ENCODE data around the gene PFKM. TPM values are rescaled to one million over a fixed set of nuclear protein-coding genes. Genes with fewer than 3 reads are reported as not detected.

The PFKM gene
- total and polyA plus RNA-seq, 2 donors from 2014 or later = 67.7 to 69.6 TPM

DNA sequence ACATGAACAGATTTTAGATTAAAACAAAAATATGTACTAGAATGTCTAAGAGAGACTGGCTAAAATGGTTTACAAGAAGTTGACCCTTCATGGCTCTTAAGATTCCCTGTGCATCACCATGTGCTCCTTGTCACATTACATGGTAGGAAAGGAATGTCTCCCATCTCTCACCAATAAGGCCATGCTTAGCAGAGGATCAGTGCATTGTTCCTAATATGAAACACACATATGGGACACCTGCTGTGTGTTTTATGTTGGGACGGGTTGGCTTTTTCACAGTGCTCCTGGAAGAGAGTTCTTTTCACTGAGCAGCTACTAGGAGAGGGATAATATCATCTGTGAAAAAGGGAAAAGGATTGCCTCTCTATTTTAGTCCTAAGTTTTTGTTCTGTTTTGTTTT, 9.6 kb downstream of the PFKM start:
- Histone ChIP-seq H3K9me3 (ENCODE audit: control insufficient read depth in 2 of 3, insufficient read depth in 1 of 3, low read length in 3 of 3) (no peaks in the 10 kb centered on the region), H3K4me1 (ENCODE audit: control insufficient read depth in 2 of 3, insufficient read depth in 2 of 3, low read depth in 1 of 3, low read length in 3 of 3) (no peaks in the 10 kb centered on the region), H3K4me3 (ENCODE audit: low read length in 3 of 3) (no peak overlapping the region), H3K27me3 (ENCODE audit: control insufficient read depth, insufficient read depth, low read length) (no peaks in the 10 kb centered on the region), H3K9ac (ENCODE audit: low read length in 3 of 3) (no peak overlapping the region), H3K36me3 (ENCODE audit: control insufficient read depth in 2 of 3, insufficient read depth in 3 of 3, low read length in 3 of 3) (peaks cover 6 to 39% (median 31%) of the 10 kb centered on the region in 3 donors), H3K27ac (ENCODE audit: low read depth in 2 of 2, low read length in 2 of 2) (no peak overlapping the region)
- intact Hi-C loops (cut with DNase I) = no loop called here
- TF ChIP-seq, protein P1, sequence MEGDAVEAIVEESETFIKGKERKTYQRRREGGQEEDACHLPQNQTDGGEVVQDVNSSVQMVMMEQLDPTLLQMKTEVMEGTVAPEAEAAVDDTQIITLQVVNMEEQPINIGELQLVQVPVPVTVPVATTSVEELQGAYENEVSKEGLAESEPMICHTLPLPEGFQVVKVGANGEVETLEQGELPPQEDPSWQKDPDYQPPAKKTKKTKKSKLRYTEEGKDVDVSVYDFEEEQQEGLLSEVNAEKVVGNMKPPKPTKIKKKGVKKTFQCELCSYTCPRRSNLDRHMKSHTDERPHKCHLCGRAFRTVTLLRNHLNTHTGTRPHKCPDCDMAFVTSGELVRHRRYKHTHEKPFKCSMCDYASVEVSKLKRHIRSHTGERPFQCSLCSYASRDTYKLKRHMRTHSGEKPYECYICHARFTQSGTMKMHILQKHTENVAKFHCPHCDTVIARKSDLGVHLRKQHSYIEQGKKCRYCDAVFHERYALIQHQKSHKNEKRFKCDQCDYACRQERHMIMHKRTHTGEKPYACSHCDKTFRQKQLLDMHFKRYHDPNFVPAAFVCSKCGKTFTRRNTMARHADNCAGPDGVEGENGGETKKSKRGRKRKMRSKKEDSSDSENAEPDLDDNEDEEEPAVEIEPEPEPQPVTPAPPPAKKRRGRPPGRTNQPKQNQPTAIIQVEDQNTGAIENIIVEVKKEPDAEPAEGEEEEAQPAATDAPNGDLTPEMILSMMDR (IDR thresholded peaks at IDR 0.05; ENCODE audit: borderline replicate concordance, extremely low read depth, insufficient read depth) = no peak
- no peak for FAIRE-seq
- DNase-seq = no peak

DNA sequence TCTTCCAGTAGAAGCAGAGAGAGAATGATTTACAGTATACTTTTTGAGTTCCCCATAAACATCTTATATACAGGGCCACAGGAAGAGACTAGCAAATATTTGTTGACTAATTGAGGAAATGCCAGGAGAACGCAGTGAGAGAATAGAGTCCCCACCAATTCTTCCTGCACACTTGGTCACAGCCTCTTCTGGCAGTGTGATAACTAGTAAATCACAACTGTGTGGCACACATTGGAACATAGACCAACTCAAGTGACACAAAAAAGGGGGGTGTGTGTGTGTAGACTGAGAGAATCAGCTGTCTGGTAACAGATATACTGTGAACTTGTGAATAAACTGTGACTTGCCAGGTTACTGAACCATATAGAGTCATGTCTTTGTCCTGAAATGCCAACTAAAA, 10.2 kb downstream of the PFKM start:
- Histone ChIP-seq H3K36me3 (ENCODE audit: control insufficient read depth in 2 of 3, insufficient read depth in 3 of 3, low read length in 3 of 3) (peaks cover 6 to 44% (median 35%) of the 10 kb centered on the region in 3 donors), H3K9me3 (ENCODE audit: control insufficient read depth in 2 of 3, insufficient read depth in 1 of 3, low read length in 3 of 3) (no peaks in the 10 kb centered on the region), H3K27ac (ENCODE audit: low read depth in 2 of 2, low read length in 2 of 2) (no peak overlapping the region), H3K27me3 (ENCODE audit: control insufficient read depth, insufficient read depth, low read length) (no peaks in the 10 kb centered on the region), H3K4me1 (ENCODE audit: control insufficient read depth in 2 of 3, insufficient read depth in 2 of 3, low read depth in 1 of 3, low read length in 3 of 3) (no peaks in the 10 kb centered on the region), H3K9ac (ENCODE audit: low read length in 3 of 3) (no peak overlapping the region), H3K4me3 (ENCODE audit: low read length in 3 of 3) (no peak overlapping the region)
- FAIRE-seq (no peak), DNase-seq (no peak)
- intact Hi-C loops (cut with DNase I) = no loop called here
- TF ChIP-seq, protein P1 (IDR thresholded peaks at IDR 0.05; ENCODE audit: borderline replicate concordance, extremely low read depth, insufficient read depth) = no peak

DNA sequence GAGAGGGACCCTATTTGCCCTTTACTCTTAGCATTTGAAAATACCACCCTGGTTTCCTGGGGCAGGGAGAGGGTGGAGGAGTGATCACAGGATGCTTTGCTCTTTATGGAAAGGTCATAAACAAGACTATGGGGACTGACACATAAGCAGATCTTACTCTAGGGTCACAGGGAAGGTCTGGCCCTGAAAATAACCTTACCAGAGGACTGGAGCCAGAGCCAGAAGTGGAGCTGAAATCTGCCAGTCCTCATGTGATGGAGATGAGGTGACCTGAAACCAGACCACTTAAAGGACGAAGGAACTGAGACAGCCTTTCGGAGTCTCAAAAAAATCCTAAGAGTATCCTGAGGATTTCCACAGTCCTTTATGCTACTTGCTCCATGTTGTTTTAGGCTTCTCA, 12.4 kb downstream of the PFKM start:
- H3K27ac ChIP-seq (ENCODE audit: low read depth in 2 of 2, low read length in 2 of 2) = no peak overlapping the region
- H3K9ac ChIP-seq (ENCODE audit: low read length in 3 of 3) = no peak overlapping the region
- intact Hi-C loops (cut with DNase I) = no loop called here
- no peak for FAIRE-seq
- no peak overlapping the region for H3K4me3 ChIP-seq (ENCODE audit: low read length in 3 of 3)
- H3K4me1 ChIP-seq (ENCODE audit: control insufficient read depth in 2 of 3, insufficient read depth in 2 of 3, low read depth in 1 of 3, low read length in 3 of 3) = no peaks in the 10 kb centered on the region
- TF ChIP-seq, protein P1 (IDR thresholded peaks at IDR 0.05; ENCODE audit: borderline replicate concordance, extremely low read depth, insufficient read depth) = no peak
- DNase-seq = no peak
- no peaks in the 10 kb centered on the region for H3K9me3 ChIP-seq (ENCODE audit: control insufficient read depth in 2 of 3, insufficient read depth in 1 of 3, low read length in 3 of 3)
- peaks cover 6 to 52% (median 44%) of the 10 kb centered on the region in 3 donors for H3K36me3 ChIP-seq (ENCODE audit: control insufficient read depth in 2 of 3, insufficient read depth in 3 of 3, low read length in 3 of 3)
- H3K27me3 ChIP-seq (ENCODE audit: control insufficient read depth, insufficient read depth, low read length) = no peaks in the 10 kb centered on the region

DNA sequence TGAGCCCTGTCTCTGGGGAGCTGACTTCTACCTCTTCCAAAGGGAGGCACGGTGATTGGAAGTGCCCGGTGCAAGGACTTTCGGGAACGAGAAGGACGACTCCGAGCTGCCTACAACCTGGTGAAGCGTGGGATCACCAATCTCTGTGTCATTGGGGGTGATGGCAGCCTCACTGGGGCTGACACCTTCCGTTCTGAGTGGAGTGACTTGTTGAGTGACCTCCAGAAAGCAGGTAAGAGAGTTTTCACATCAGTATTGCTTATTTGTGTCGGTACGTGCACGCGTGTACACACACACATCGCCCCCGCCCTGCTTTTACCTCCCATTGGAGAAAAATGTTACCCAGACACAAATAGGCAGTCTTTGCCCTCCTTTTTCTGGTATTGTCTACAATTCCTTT, 13.7 kb downstream of the PFKM start:
- no peaks in the 10 kb centered on the region for H3K9me3 ChIP-seq (ENCODE audit: control insufficient read depth in 2 of 3, insufficient read depth in 1 of 3, low read length in 3 of 3)
- DNase-seq (no peak), FAIRE-seq (no peak)
- TF ChIP-seq, protein P1 (IDR thresholded peaks at IDR 0.05; ENCODE audit: borderline replicate concordance, extremely low read depth, insufficient read depth) = no peak
- no peaks in the 10 kb centered on the region for H3K4me1 ChIP-seq (ENCODE audit: control insufficient read depth in 2 of 3, insufficient read depth in 2 of 3, low read depth in 1 of 3, low read length in 3 of 3)
- peaks cover 6 to 59% (median 47%) of the 10 kb centered on the region in 3 donors for H3K36me3 ChIP-seq (ENCODE audit: control insufficient read depth in 2 of 3, insufficient read depth in 3 of 3, low read length in 3 of 3)
- no peak overlapping the region for H3K4me3 ChIP-seq (ENCODE audit: low read length in 3 of 3)
- no peak overlapping the region for H3K27ac ChIP-seq (ENCODE audit: low read depth in 2 of 2, low read length in 2 of 2)
- intact Hi-C loops (cut with DNase I) = no loop called here
- no peak overlapping the region for H3K9ac ChIP-seq (ENCODE audit: low read length in 3 of 3)
- H3K27me3 ChIP-seq (ENCODE audit: control insufficient read depth, insufficient read depth, low read length) = no peaks in the 10 kb centered on the region

All from kidney (tissue), 14 donors.